ENCODE measurements around the gene ZIC2. TPM values are rescaled to one million over a fixed set of nuclear protein-coding genes. Genes with fewer than 3 reads are reported as not detected.

Gene ZIC2
- polyA plus RNA-seq, 1 donor: 0.37 TPM

- peak in 1 of 2 donors; percentile 46 for DNase-seq
- no peaks in the 10 kb centered on the region for H3K36me3 ChIP-seq (ENCODE audit: control insufficient read depth, insufficient read depth, low read length)
- peaks cover 91% of the 10 kb centered on the region for H3K27me3 ChIP-seq (ENCODE audit: control insufficient read depth, insufficient read depth, low read length)
- WGBS (ENCODE audit: insufficient coverage, low lambda C conversion rate): no CpG with 5 or more reads among the region's 81 CpGs
- H3K27ac ChIP-seq (ENCODE audit: low read length): no peak overlapping the region
- peaks cover 9% of the 10 kb centered on the region for H3K4me1 ChIP-seq (ENCODE audit: control insufficient read depth, insufficient read depth, low read length)
- H3K4me3 ChIP-seq (ENCODE audit: low read length): no peak overlapping the region
- H3K9me3 ChIP-seq (ENCODE audit: control insufficient read depth, low read depth, low read length): peaks cover 13% of the 10 kb centered on the region
Measured at GRCh38 chr13:99968521-99969452, 12.8 kb upstream of the ZIC2 start.

GRCh38 chr13:99969453-99969918 is 12.1 kb upstream of the ZIC2 start:
- Histone ChIP-seq H3K36me3 (ENCODE audit: control insufficient read depth, insufficient read depth, low read length) (no peaks in the 10 kb centered on the region), H3K27ac (ENCODE audit: low read length) (no peak overlapping the region), H3K4me1 (ENCODE audit: control insufficient read depth, insufficient read depth, low read length) (peaks cover 9% of the 10 kb centered on the region), H3K4me3 (ENCODE audit: low read length) (no peak overlapping the region), H3K27me3 (ENCODE audit: control insufficient read depth, insufficient read depth, low read length) (peaks cover 91% of the 10 kb centered on the region), H3K9me3 (ENCODE audit: control insufficient read depth, low read depth, low read length) (peaks cover 13% of the 10 kb centered on the region)
- no CpG with 5 or more reads among the region's 52 CpGs for WGBS (ENCODE audit: insufficient coverage, low lambda C conversion rate)
- no peak for DNase-seq

GRCh38 chr13:99969919-99970650 is 11.5 kb upstream of the ZIC2 start:
- Histone ChIP-seq H3K9me3 (ENCODE audit: control insufficient read depth, low read depth, low read length) (peaks cover 13% of the 10 kb centered on the region), H3K27me3 (ENCODE audit: control insufficient read depth, insufficient read depth, low read length) (peaks cover 91% of the 10 kb centered on the region), H3K4me3 (ENCODE audit: low read length) (no peak overlapping the region), H3K27ac (ENCODE audit: low read length) (no peak overlapping the region), H3K4me1 (ENCODE audit: control insufficient read depth, insufficient read depth, low read length) (peaks cover 9% of the 10 kb centered on the region), H3K36me3 (ENCODE audit: control insufficient read depth, insufficient read depth, low read length) (no peaks in the 10 kb centered on the region)
- 0% methylated on average over 2 of the region's 79 CpGs for WGBS (ENCODE audit: insufficient coverage, low lambda C conversion rate)
- no peak for DNase-seq

- DNase-seq: no peak
- H3K27ac ChIP-seq (ENCODE audit: low read length): no peak overlapping the region
- no peak overlapping the region for H3K4me3 ChIP-seq (ENCODE audit: low read length)
- WGBS (ENCODE audit: insufficient coverage, low lambda C conversion rate): no CpG with 5 or more reads among the region's 118 CpGs
- peaks cover 9% of the 10 kb centered on the region for H3K4me1 ChIP-seq (ENCODE audit: control insufficient read depth, insufficient read depth, low read length)
- peaks cover 15% of the 10 kb centered on the region for H3K9me3 ChIP-seq (ENCODE audit: control insufficient read depth, low read depth, low read length)
- no peaks in the 10 kb centered on the region for H3K36me3 ChIP-seq (ENCODE audit: control insufficient read depth, insufficient read depth, low read length)
- H3K27me3 ChIP-seq (ENCODE audit: control insufficient read depth, insufficient read depth, low read length): peaks cover 91% of the 10 kb centered on the region
Measured at GRCh38 chr13:99970651-99971575, 10.7 kb upstream of the ZIC2 start.

GRCh38 chr13:99971576-99972189 is 9.9 kb upstream of the ZIC2 start, which contains the start of gene ZIC5:
Gene ZIC5 (minus strand): TSS chr13:99971767. CDS start chr13:99971603, 164 bp downstream.
- Histone ChIP-seq H3K27ac (ENCODE audit: low read length) (no peak within 1 kb of the TSS), H3K4me1 (ENCODE audit: control insufficient read depth, insufficient read depth, low read length) (peaks cover 9% of the 10 kb centered on the region), H3K9me3 (ENCODE audit: control insufficient read depth, low read depth, low read length) (peaks cover 15% of the 10 kb centered on the region), H3K36me3 (ENCODE audit: control insufficient read depth, insufficient read depth, low read length) (no peaks in the 10 kb centered on the region), H3K27me3 (ENCODE audit: control insufficient read depth, insufficient read depth, low read length) (peaks cover 91% of the 10 kb centered on the region), H3K4me3 (ENCODE audit: low read length) (no peak within 1 kb of the TSS)
- no CpG with 5 or more reads among the region's 41 CpGs for WGBS (ENCODE audit: insufficient coverage, low lambda C conversion rate)
- DNase-seq: no peak

- no peak for DNase-seq
- H3K9me3 ChIP-seq (ENCODE audit: control insufficient read depth, low read depth, low read length): peaks cover 15% of the 10 kb centered on the region
- 0% methylated on average over 2 of the region's 18 CpGs for WGBS (ENCODE audit: insufficient coverage, low lambda C conversion rate)
- peaks cover 9% of the 10 kb centered on the region for H3K4me1 ChIP-seq (ENCODE audit: control insufficient read depth, insufficient read depth, low read length)
- H3K27me3 ChIP-seq (ENCODE audit: control insufficient read depth, insufficient read depth, low read length): peaks cover 91% of the 10 kb centered on the region
- H3K36me3 ChIP-seq (ENCODE audit: control insufficient read depth, insufficient read depth, low read length): no peaks in the 10 kb centered on the region
- no peak overlapping the region for H3K4me3 ChIP-seq (ENCODE audit: low read length)
- no peak overlapping the region for H3K27ac ChIP-seq (ENCODE audit: low read length)
Measured at GRCh38 chr13:99972190-99972731, 9.3 kb upstream of the ZIC2 start.

GRCh38 chr13:99973163-99973807 is 8.3 kb upstream of the ZIC2 start:
- Histone ChIP-seq H3K27me3 (ENCODE audit: control insufficient read depth, insufficient read depth, low read length) (peaks cover 92% of the 10 kb centered on the region), H3K9me3 (ENCODE audit: control insufficient read depth, low read depth, low read length) (peaks cover 13% of the 10 kb centered on the region), H3K4me3 (ENCODE audit: low read length) (no peak overlapping the region), H3K36me3 (ENCODE audit: control insufficient read depth, insufficient read depth, low read length) (no peaks in the 10 kb centered on the region), H3K27ac (ENCODE audit: low read length) (no peak overlapping the region), H3K4me1 (ENCODE audit: control insufficient read depth, insufficient read depth, low read length) (peaks cover 6% of the 10 kb centered on the region)
- 10% methylated on average over 4 of the region's 11 CpGs for WGBS (ENCODE audit: insufficient coverage, low lambda C conversion rate)
- DNase-seq: no peak

GRCh38 chr13:99973808-99974185 is 7.8 kb upstream of the ZIC2 start:
- no peaks in the 10 kb centered on the region for H3K36me3 ChIP-seq (ENCODE audit: control insufficient read depth, insufficient read depth, low read length)
- peaks cover 92% of the 10 kb centered on the region for H3K27me3 ChIP-seq (ENCODE audit: control insufficient read depth, insufficient read depth, low read length)
- H3K27ac ChIP-seq (ENCODE audit: low read length): no peak overlapping the region
- peaks cover 4% of the 10 kb centered on the region for H3K4me1 ChIP-seq (ENCODE audit: control insufficient read depth, insufficient read depth, low read length)
- peaks cover 12% of the 10 kb centered on the region for H3K9me3 ChIP-seq (ENCODE audit: control insufficient read depth, low read depth, low read length)
- H3K4me3 ChIP-seq (ENCODE audit: low read length): no peak overlapping the region
- WGBS (ENCODE audit: insufficient coverage, low lambda C conversion rate): no CpG with 5 or more reads among the region's 6 CpGs
- no peak for DNase-seq

- H3K9me3 ChIP-seq (ENCODE audit: control insufficient read depth, low read depth, low read length): peaks cover 9% of the 10 kb centered on the region
- no peaks in the 10 kb centered on the region for H3K36me3 ChIP-seq (ENCODE audit: control insufficient read depth, insufficient read depth, low read length)
- H3K4me3 ChIP-seq (ENCODE audit: low read length): no peak overlapping the region
- H3K27me3 ChIP-seq (ENCODE audit: control insufficient read depth, insufficient read depth, low read length): peaks cover 92% of the 10 kb centered on the region
- peaks cover 2% of the 10 kb centered on the region for H3K4me1 ChIP-seq (ENCODE audit: control insufficient read depth, insufficient read depth, low read length)
- no CpG with 5 or more reads among the region's 18 CpGs for WGBS (ENCODE audit: insufficient coverage, low lambda C conversion rate)
- no peak for DNase-seq
- no peak overlapping the region for H3K27ac ChIP-seq (ENCODE audit: low read length)
Measured at GRCh38 chr13:99974296-99974938, 7.2 kb upstream of the ZIC2 start.
